Measurements from ENCODE around the gene SCAI. TPM values are rescaled to one million over a fixed set of nuclear protein-coding genes. Genes with fewer than 3 reads are reported as not detected.
A peak's percentile ranks its signal among the peaks of the same experiment; 100 is the strongest.

SCAI gene
- total RNA-seq, result 1 to 10 TPM; 1.8 to 5.5 (median 2.6) TPM
- long read RNA-seq, partial matches to known transcripts, result 0 of 1 reads
- long read RNA-seq, other reads (novel, unspliced or antisense), result 1 of 1 reads

DNA sequence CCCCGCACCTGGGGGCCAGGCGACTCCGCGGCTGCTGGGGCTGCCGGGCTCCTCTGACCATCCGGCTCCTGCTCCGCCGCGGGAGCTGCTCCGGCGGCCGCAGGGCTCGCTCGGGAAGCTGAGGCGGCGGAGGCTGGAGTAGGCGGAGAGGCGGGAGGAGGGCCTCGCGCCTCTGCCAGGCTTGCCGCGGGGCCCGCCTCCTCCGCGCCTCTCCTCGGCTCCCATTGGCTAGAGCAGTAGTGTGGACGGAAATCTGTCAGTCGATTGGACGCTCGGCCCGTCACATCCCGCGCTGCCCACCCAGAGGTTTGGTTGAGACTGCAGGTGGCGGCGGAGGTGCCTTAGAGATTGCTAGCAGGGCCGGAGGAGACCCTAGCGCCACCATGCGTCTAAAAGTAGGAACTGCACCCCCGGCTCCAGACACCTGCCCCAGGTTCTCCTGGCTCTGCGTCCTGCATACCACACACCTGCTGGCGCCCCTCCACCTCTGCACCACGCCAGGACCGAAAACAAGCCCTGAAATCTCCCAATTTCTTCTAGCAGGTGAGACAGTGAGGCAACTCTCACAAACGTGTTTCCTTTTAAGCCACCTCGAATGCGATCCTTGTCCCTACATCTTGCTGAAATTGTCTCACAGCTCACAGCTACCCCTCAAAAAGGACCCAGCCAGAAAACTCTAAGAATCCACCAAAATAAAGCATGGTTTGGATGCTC, at the start of gene SCAI:
Gene SCAI (minus strand): TSS at position 152 of the 714 bp plus-strand sequence. CDS start 91 bp downstream, at position 61.
- ATAC-seq, result peak; percentile 99 to 100 (median 100)
- Histone ChIP-seq H3K36me3 (no peaks in the 10 kb centered on the region), H3K4me1 (peaks cover 0 to 21% (median 2%) of the 10 kb centered on the region in 4 donors), H3K27ac (no peak within 1 kb of the TSS), H3K4me3 (peak within 1 kb of the TSS; percentile 54 to 63 (median 54)), H3K9me3 (no peaks in the 10 kb centered on the region), H3K27me3 (no peaks in the 10 kb centered on the region)
- intact Hi-C loops (cut with DNase I), result no loop called here
- DNase-seq, result peak; percentile 99 to 100 (median 99)
- WGBS (ENCODE audit: insufficient coverage, low coverage, low lambda C conversion rate, missing lambda C conversion rate), result 1% methylated on average over 37 of the region's 46 CpGs
- TF ChIP-seq CTCF (IDR thresholded peaks at IDR 0.05) (peak; percentile 99), POLR2A (IDR thresholded peaks at IDR 0.05) (peak; percentile 48)

DNA sequence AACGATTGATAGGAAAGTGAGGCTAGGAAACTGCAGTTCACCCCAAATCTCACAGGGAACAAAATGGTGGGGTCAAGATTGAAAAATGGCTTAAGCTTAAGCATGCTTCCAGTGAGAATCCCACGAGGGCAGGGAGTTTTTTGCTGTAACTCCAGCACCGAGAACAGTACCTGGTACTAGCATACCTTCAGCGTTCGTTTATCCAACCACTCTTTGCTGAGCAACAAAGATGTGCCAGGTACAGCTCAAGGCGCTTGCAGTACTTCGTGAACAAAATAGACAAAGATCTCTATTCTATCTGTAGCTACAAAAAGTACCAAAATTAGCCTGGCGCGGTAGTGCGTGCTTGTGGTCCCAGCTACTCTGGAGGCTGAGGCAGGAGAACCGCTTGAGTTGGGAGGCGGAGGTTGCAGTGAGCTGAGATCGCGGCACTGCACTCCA, 47.1 kb upstream of the SCAI start:
- H3K9me3 ChIP-seq, result no peaks in the 10 kb centered on the region
- intact Hi-C loops (cut with DNase I), result no loop called here
- H3K27me3 ChIP-seq, result no peaks in the 10 kb centered on the region
- 46% methylated on average over 12 of the region's 14 CpGs for WGBS (ENCODE audit: insufficient coverage, low coverage, low lambda C conversion rate, missing lambda C conversion rate)
- peak overlapping the region; percentile 52 to 86 (median 84) for H3K27ac ChIP-seq
- H3K36me3 ChIP-seq, result no peaks in the 10 kb centered on the region
- no peak for ATAC-seq
- H3K4me1 ChIP-seq, result peaks cover 0 to 26% (median 4%) of the 10 kb centered on the region in 4 donors
- DNase-seq, result no peak
- TF ChIP-seq POLR2A (IDR thresholded peaks at IDR 0.05) (no peak), CTCF (IDR thresholded peaks at IDR 0.05) (no peak)
- H3K4me3 ChIP-seq, result peak overlapping the region; percentile 97 to 100 (median 99)

- peak; percentile 98 to 99 (median 98) for DNase-seq
- 0% methylated on average over 8 of the region's 82 CpGs for WGBS (ENCODE audit: insufficient coverage, low coverage, low lambda C conversion rate, missing lambda C conversion rate)
- peak; percentile 80 for TF ChIP-seq POLR2A (IDR thresholded peaks at IDR 0.05)
- TF ChIP-seq CTCF (IDR thresholded peaks at IDR 0.05), result peak; percentile 64 to 73 (median 70)
- ATAC-seq, result peak; percentile 99 to 100 (median 99)
- H3K9me3 ChIP-seq, result no peaks in the 10 kb centered on the region
- H3K36me3 ChIP-seq, result no peaks in the 10 kb centered on the region
- peak within 1 kb of the TSS; percentile 52 to 86 (median 84) for H3K27ac ChIP-seq
- intact Hi-C loops (cut with DNase I), result no loop called here
- H3K27me3 ChIP-seq, result no peaks in the 10 kb centered on the region
- H3K4me1 ChIP-seq, result peaks cover 0 to 26% (median 4%) of the 10 kb centered on the region in 4 donors
- peak within 1 kb of the TSS; percentile 97 to 100 (median 99) for H3K4me3 ChIP-seq
These were observed 46.3 kb upstream of the SCAI start, which contains the start of gene PPP6C for GRCh38 chr9:125189361-125190289. PPP6C (minus strand) TSS chr9:125189803; CDS start chr9:125189718, 85 bp downstream.

DNA sequence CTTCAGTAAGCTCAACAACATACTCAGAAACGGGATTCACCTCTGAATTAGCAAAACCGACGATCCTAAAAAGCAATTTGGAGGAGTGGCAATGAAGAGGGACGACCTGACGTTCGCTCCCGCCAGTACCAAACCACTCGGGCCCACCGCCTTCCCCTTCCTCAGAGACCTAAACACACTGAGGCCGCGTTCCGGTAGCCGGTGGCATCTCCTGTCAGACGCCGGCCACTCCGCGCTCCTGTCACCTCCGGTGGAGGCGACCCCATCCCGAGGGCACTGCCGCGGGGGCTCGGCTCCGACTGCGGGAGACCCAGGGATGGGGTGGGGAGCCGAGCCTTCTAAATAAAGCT, 45.7 kb upstream of the SCAI start:
- H3K4me3 ChIP-seq, result peak overlapping the region; percentile 97 to 100 (median 99)
- DNase-seq, result peak in 2 of 3 donors; percentile 45 to 61
- no peaks in the 10 kb centered on the region for H3K27me3 ChIP-seq
- H3K4me1 ChIP-seq, result peaks cover 0 to 32% (median 5%) of the 10 kb centered on the region in 4 donors
- H3K36me3 ChIP-seq, result no peaks in the 10 kb centered on the region
- ATAC-seq, result peak; percentile 3 to 14 (median 12)
- no peaks in the 10 kb centered on the region for H3K9me3 ChIP-seq
- TF ChIP-seq POLR2A (IDR thresholded peaks at IDR 0.05) (no peak), CTCF (IDR thresholded peaks at IDR 0.05) (no peak)
- intact Hi-C loops (cut with DNase I), result no loop called here
- H3K27ac ChIP-seq, result peak overlapping the region; percentile 52 to 86 (median 84)
- WGBS (ENCODE audit: insufficient coverage, low coverage, low lambda C conversion rate, missing lambda C conversion rate), result 0% methylated on average over 3 of the region's 26 CpGs

All from right lobe of liver (tissue), 6 donors.